Esophagus squamous epithelium (tissue), 4 donors: ENCODE results near the gene SELENOS.

ENCODE experiments used
- POLR2A ChIP-seq, 4 donors: fragments of 450-650 bp; IDR thresholded peaks; one replicate each; pipeline ENCODE4 v1.6.1; 2017; ENCODE audit warnings: antibody characterized with exemption in 4 of 4, mild to moderate bottlenecking in 4 of 4, moderate library complexity in 3 of 4
- TF ChIP-seq, protein P1 (sequence below), 6 experiments: fragments of 450-650 bp in 4 of 6; fragments of 200-600 bp in 2 of 6; sonication (generic) in 2 of 6; IDR thresholded peaks; one replicate each; pipeline ENCODE4 v1.5.1; 2016 to 2019; ENCODE audit warnings: antibody characterized with exemption in 6 of 6, mild to moderate bottlenecking in 4 of 6, moderate library complexity in 4 of 6

DNA sequence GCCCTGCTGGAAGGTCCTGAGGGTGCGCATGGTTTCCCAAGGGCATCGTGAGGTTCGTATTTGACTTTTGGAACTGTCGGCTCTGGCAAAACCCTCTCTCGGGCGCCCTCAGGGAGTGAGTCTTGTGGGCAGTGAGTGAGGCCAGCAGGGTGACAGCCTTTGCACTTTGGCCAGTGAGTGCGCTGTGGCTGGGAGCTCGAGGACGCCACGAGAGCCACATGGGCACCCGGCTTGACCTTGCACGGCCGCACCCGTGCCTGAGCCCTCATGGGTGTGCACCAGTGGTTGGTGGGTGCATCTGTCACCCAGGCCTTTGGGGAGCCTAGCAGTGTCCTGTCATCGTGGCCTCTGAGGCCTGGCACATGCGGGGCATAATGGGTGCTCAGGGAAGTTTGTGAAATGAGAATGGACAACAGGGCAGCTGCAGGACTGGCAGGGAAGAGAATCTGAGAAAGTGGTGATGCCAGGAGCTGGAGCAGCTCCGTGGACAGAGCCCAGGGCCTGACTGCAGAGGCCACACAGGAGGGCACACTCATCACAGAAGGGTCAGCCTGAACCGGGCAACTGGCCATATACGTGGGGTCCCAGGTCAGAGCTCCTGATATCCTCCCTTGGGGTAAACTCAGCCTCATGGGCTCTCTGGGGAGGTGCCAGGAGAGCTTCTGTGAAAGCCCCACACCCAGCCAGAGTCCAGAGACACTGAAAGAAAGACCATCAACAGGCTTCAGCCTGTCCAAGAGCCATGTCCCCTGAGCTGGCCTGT is 48.2 kb upstream of the SELENOS start:
- TF ChIP-seq, protein P1, sequence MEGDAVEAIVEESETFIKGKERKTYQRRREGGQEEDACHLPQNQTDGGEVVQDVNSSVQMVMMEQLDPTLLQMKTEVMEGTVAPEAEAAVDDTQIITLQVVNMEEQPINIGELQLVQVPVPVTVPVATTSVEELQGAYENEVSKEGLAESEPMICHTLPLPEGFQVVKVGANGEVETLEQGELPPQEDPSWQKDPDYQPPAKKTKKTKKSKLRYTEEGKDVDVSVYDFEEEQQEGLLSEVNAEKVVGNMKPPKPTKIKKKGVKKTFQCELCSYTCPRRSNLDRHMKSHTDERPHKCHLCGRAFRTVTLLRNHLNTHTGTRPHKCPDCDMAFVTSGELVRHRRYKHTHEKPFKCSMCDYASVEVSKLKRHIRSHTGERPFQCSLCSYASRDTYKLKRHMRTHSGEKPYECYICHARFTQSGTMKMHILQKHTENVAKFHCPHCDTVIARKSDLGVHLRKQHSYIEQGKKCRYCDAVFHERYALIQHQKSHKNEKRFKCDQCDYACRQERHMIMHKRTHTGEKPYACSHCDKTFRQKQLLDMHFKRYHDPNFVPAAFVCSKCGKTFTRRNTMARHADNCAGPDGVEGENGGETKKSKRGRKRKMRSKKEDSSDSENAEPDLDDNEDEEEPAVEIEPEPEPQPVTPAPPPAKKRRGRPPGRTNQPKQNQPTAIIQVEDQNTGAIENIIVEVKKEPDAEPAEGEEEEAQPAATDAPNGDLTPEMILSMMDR (IDR thresholded peaks at IDR 0.05): no peak
- no peak for TF ChIP-seq POLR2A (IDR thresholded peaks at IDR 0.05)
